Measurements from ENCODE around the gene TADA2B.

Gene TADA2B, protein sequence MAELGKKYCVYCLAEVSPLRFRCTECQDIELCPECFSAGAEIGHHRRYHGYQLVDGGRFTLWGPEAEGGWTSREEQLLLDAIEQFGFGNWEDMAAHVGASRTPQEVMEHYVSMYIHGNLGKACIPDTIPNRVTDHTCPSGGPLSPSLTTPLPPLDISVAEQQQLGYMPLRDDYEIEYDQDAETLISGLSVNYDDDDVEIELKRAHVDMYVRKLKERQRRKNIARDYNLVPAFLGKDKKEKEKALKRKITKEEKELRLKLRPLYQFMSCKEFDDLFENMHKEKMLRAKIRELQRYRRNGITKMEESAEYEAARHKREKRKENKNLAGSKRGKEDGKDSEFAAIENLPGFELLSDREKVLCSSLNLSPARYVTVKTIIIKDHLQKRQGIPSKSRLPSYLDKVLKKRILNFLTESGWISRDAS

DNA sequence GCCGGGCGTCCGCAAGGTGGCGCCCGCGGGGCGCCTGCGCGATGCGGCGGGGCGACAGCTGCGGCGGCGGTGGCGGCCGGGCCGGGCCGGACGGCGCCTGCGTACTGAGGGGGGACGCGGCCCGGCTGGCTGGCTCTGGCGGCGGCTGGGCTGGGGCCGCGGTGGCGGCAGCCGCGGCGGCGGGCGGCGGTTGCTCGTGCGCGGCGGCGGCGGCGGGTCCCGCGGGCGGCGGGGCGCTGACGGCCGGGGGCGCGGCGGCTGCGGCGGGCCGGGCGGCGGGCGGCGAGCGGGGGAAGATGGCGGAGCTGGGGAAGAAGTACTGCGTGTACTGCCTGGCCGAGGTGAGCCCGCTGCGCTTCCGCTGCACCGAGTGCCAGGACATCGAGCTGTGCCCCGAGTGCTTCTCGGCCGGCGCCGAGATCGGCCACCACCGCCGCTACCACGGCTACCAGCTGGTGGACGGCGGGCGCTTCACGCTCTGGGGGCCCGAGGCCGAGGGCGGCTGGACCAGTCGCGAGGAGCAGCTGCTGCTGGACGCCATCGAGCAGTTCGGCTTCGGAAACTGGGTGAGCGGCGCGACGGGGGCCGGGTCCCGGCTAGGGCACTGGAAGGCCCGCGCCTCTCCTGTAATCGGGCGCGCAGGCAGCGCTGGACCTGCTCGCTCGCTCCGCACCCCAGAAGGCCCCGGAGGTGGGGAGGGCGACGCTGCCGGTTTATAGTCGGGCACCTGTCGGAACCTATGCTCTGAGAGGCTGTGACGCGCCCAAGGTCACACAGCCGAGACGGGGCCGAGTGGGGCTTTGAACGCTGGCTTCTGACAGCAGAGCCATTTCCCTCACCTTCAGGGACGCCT, at the start of gene TADA2B:
Gene TADA2B, plus strand, starts transcription at position 89 of the 853 bp plus-strand sequence. Its CDS starts 208 bp downstream, at position 297.
- no peak for DNase-seq (ENCODE audit: low read depth)

DNA sequence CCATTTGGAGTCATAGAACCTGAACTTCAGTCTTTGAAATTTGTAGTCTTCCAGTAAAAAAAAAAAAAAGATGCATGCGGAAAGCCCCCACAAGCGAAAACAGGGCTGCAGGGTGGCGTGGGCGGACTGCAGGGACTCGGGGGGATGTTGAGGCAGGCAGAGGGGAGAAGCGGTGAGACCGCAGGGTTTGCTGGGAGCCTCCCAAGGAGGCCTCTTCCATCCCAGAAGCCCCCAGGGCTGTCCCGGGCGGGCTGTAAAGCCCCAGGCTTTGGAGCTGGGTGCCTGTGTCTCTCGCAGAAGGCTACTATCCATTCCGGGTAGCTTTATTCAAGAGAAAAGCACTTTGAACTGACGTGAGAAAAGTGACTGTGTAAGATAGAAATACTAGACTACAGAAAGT, 46.7 kb upstream of the TADA2B start:
- DNase-seq (ENCODE audit: low read depth): no peak

DNA sequence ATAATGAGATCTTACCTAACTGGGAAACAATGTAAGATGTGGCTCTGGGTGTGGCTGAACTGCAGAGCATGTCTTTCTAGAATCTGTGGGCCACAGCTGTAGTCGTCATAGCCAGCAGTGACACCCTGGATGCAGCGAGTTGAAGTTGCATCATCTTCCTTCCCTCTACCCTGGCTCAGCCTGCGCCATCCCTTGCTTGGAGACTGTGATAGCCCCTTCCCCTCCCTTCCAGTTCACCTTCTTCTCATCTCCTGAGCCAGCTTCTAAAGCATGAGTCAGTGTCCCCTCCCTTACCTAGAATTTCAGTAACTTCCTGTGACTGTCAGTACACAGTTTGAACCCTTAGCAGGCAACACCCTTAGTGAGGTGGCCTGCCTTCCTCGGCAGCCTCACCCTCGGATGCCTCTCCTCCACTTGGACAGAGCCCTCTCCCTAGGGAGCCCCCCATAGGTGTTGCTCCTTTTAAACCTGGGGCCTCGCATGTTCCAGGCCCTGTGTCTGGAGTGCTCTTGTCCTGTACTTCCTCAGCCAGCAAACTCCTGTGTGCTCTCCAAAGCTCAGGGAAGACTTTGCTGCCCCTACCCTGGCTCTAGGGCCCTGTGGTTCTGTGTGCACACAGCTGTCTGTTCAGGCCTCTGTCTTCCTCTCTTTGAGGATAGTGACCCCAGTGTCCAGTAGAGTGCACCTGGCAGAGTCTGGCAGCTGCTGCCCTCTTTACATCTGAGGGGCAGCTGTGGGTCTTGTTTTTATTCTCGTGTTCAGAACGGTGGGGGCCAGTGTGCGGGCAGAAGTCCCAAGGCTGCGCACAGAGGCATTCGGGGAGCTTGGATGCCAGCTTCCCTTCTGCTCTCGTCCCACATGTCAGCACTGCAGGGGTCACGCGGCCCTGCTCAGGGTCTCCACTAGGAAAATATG, 43.7 kb upstream of the TADA2B start:
- no peak for DNase-seq (ENCODE audit: low read depth)

DNA sequence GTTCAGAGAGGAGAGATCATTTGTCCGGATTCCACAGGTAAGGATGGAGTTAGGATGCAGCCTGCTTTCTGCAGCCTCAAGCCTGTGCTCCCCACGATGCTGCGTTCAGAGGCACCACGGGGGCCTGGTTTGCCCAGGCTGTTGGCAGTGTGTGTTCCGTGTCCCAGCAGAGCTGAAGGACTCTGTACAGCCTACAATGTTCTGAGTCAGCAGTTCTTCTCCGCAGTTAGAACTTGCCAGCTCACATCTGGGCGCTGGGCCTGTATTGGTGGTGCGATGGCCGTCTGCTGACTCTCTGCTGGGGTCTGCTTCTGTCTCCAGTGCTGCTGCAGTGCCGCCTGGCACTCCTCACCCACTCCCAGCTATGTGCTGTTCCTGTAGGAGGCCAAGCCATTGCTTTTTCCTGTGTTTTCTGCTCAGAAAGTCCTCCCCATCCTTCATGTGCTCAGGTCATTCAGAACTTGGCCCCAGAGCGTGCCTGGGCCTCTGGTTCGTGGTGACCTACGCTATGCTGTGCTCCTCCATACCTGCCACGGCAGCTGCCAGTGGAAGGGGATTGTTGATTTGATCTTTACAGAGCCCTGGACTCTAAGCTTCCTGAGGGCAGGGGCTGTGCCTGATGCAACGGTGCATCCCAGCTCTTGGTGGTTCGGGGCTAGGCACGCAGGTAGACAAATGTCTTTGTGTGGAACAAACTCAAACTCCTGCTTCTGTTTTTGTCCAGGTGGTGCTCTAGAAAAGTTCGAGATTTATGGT, 42.6 kb upstream of the TADA2B start:
- no peak for DNase-seq (ENCODE audit: low read depth)

DNA sequence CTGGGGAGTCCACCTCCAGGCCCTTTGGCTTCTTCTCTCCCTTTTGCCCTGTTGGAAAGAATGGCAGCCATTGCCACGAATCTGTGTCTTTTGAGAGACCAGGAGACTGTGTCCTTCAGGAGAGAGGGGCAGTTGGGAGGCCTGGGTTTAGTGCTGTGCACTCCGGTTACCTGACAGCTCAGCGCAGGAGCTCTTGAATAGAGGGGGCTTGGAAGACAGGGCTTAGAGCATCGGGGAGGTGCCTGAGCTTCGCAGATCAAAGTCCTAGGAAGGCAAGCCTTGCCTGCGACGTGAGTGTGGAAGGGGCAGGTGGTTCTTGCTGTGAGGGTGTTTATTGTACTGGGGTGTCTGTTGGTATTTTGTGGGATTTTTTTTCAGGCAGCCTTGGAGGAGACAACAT, 41.9 kb upstream of the TADA2B start:
- DNase-seq (ENCODE audit: low read depth): no peak

DNA sequence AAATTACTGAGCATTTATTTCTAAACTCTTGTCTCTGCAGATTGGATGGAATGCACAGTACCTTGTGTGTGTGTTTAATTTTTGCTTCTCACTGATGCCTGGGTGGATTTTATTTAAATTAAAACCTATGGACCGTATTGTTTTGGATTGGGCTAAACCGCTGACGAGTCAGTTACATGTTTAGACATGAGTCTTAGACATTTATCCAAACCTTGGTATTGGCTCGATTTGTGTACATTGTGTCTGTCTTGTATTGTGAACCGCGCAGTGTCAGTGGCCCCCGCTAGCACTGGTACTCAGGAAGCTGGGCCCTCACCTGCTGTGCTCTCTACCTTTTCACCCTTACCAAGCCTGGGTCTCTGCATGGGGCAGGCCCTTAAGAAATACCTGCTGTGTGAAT, 40.8 kb upstream of the TADA2B start:
- DNase-seq (ENCODE audit: low read depth): no peak

DNA sequence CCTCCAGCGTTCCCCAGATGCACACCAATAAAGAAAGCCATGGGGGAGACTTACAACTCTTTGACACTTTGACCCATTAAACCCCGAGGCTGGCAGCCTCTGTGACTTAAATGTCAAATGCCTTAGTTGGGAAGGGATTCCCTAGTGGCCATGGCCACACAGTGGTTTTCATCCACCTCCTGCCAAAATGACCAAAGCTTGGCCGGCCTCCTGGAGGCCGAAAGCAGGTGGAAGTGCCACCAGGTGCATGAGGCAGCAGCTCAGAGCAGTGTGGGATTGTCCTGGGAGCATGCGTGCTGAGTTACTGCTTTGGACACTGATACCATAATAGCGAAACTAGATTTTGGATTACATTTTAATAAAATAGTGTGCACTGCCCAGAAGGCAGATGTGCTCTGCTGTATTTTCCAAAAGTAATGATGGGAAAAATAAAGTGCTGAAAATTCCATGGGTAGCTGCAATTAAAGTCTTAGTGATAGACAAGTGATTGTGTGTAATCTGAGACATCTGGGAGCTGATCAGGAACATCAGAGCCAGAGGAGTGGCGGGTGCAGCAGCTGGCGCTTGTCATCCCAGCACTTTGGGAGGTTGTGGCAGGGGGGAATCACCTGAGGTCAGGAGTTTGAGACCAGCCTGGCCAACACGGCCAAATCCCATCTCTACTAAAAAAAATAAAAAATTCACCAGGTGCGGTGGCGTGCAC, 39.8 kb upstream of the TADA2B start:
- DNase-seq (ENCODE audit: low read depth): no peak

DNA sequence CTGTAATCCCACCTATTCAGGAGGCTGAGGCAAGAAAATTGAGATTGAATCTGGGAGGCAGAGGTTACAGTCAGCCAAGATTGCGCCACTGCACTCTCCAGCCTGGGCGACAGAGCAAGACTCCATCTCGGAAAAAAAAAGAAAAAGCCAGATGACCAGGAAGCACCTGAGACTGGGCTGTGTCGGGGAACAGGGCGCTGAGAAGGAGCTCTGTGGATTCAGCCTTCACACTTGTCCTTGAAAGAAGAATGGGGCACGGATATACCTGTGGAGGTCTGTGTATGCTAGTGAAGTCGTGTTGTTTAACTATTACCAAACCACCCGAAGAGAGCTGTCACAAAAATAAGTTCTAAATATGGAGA, 39.3 kb upstream of the TADA2B start:
- DNase-seq (ENCODE audit: low read depth): no peak

DNA sequence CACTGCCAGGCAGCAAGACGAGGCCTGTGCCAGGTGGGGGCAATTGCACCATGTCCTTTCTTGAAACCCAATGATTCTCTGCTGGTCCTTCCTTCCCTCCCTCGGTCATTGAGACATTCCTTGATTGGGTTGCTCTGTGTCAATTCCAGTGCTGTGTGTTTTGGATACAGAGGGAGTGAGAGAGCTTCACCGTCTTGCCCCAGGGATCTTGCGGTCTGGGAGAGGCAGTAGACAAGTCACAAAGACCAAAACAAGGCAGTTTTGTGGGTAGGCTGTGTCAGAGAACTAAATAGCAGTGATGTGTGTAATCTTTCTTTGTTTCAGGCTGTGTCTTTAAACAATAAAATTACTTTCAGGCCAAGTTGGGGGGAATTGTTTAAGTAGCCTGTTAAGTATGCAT, 38.8 kb upstream of the TADA2B start:
- DNase-seq (ENCODE audit: low read depth): no peak

DNA sequence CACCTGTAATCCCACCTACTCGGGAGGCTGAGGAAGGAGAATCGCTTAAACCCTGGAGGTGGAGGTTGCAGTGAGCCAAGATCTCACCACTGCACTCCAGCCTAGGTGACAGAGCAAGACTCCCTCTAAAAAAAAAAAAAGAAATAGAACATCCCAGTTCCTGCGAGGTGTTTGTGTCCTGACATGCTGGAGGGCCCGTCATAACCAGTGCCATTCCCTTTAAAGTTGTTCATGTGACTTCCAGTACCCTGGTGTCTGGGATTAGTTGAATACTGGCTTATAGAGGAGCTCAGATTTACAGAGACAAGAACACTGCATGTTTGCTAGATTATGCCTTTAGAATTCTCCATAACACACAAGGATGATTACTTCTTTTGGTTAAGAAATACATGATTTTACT, 37.6 kb upstream of the TADA2B start:
- no peak for DNase-seq (ENCODE audit: low read depth)

DNA sequence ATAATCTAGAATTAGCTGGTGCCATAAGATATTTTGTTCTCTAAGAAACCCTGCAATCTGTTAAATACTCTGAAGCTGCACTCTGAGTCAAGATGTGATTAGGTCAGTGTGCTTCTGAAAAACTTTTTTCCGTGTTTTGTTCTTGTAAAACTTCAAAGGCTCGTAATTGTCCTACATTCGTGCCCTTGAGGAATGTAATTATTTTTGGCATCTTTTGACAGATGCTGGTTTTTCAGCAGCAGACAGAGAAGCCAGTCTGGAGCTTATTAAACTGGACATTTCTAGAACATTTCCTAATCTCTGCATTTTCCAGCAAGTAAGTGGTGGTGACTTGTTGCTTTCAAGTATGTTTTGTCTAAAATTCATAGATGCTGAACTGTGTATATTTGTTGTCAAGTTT, 36.8 kb upstream of the TADA2B start:
- peak; percentile 51 for DNase-seq (ENCODE audit: low read depth)

DNA sequence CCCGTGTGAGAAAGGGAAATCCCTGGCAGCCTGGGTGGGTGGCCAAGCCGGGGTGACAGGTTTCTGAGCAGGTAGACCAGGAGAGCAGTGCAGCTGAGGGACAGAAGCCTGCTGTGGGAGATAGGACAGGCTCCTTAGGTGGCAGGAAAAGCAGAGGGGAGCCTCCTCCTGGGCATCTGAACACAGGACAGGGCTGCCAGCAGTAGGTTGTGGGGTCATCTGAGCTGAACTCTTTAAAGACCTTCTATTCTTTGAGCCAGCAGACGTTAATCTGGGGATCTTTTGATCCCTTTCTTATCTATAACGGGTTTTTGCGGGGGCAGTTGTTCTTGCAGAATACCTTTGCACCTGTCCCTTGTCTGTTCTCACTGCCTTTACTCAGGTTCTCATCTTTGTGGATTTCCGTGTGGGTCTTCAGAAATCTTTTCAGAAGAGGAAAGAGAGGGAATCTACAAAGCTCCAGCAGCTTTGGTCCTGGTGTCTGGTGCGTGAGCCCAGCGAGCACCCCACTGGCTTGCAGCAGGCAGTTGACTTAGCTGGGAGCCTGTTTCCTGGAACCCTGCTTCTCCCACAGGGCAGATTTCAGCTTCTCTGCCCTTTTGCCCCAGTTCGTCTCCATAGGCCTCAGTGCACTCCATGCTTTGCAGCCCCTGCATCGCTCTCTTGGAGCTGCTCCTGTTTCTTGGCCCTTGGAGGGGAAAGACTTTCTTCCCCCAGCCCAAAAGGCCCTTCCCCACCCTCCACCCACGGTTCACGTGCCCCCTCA, 35.8 kb upstream of the TADA2B start:
- DNase-seq (ENCODE audit: low read depth): no peak

DNA sequence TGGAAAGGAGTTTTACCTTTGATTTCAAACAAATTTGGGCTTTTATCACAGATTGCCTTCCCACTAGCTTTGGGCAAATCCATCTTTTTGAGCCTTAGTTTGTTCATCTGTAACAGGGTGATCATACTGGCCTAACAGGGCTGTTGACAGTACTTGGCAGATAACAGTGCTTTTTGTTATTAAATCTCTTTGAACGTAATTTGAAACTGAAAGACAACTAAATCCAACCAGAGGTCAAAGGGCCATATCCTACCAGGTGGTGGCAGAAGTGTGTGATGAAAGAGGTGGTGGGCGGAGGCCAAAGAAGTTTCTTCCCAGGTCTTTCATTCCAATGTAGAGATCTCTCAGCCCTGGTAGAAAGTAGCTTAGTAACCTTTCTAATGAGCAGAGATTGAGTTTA, 35.2 kb upstream of the TADA2B start:
- no peak for DNase-seq (ENCODE audit: low read depth)

DNA sequence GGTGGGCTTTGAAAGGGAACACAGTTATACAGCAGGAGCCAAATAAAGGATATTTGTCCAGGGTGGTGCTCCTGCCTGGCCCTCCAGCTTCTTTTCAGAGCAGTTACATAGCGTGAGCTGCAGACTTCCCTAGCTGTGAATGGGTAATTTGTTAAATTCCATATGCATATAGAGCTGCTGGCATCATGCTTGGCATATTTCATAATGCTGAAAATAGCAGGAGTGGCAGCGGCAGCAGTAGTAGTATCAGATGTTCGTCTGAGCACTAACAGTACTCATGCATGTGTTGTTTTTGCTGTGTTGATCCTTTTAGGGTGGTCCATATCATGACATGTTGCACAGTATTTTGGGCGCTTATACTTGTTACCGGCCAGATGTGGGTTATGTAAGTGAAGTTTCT, 33.6 kb upstream of the TADA2B start:
- no peak for DNase-seq (ENCODE audit: low read depth)

DNA sequence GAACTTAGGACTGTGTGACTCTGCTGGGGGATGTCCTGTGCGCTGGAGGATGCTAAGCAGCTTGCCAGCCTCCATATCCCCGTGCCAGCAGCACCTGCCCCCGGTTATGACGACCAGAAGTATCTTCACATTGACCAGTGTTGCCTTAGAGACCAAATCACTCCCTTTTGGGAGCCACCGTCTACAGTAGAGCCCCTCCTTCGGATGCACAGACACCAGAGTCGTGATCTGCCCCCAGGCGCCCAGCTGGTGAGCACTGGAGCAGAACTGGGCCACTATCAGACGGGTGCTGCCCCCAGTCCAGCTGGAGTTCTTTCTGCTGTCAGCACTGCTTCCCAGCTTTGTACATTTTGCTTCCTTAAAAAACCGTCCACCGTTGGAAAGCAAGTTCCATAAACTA, 30.0 kb upstream of the TADA2B start:
- DNase-seq (ENCODE audit: low read depth): no peak

DNA sequence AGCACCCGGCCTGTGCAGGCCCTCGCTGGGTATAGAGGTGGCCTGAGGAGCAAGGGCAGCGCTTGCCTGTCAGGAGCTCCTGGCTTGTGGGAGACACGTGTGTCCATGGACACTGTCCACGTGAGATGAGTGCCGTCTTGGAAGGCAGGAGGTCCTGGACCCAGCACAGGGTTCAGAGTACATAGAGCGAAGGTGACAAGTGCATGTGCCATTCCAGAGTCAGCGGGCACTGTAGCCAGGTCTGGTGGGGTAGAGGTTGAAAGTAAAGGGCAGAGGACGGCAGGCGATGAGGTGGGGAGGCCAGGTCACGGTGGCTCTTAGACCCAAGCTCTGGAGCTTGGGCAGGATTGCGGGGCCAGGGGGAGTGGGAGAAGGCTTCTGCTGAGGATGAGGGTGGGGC, 28.4 kb upstream of the TADA2B start:
- DNase-seq (ENCODE audit: low read depth): no peak

DNA sequence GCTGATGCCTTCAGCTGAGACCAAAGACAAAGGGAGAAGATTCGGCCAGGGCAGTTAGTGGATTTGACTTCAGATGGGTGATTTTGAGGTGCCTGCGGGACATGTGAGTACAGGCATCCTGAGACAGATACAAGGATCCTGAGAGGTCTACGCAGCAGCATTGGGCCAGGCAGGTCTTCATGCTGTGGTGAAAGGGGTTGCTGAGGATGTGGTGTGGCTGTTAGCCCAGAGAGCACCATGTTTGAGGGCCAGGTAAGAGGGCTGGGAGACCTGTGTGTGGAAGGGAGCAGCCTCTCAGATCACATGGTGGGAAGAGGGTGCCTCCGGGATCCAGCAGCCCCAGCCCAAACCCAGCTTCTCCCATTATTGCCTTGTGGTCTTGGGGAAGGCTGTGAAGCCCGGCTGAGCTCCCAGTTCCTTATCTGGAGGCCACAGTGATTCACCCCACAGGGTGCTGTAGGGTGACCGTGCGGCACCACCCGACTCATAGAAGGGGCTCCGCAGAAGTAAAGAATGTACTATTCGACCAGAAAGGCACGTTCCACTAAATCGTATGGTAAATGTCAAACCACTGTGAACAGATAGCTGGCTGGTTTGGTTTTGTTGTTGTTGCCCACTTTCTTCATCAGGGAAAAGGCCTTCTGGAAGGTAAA, 27.7 kb upstream of the TADA2B start:
- DNase-seq (ENCODE audit: low read depth): peak; percentile 75

DNA sequence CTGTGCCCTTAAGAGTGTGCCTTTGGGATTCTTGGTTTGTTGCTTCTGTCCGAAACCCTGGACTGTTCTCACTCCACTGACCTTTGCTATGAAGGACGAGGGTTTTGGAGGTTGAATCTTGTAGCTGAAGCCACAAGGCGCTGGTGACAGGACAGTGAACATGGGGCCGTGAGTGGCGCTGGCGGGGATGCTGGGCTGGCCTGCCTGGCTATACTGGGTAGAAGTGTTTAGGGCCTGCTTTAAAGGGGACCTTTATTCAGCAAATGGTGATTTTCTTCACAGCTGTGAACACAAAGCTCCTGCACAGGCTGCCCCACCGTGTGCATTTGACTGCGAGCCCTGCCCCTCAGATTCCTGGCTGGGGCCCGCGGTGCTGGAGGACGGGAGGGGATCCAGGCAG, 27.1 kb upstream of the TADA2B start:
- no peak for DNase-seq (ENCODE audit: low read depth)

DNA sequence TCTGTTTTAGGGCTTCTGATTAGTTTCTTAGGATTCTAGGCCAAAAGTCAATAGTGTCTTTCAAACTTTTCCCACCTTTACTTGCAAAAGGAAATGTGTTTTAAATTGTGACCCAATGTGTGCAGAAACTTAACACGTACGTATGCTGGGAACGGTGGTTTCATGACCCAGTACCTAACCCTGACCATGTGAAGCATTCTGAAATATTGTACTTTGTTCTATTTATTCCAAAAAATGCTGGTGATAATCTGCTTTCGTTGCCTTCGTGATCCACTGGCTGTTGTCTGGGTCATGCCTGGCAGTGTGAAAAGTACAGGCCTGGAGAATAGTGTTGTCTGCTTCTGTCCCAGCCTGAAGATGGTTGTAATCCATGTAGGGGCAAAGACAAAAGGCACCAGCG, 26.7 kb upstream of the TADA2B start:
- DNase-seq (ENCODE audit: low read depth): no peak

All from amniotic epithelial cell (primary cell).